ENCODE data around the gene DYNC1I1. TPM values are rescaled to one million over a fixed set of nuclear protein-coding genes. Genes with fewer than 3 reads are reported as not detected.

DYNC1I1 gene
- polyA plus RNA-seq, 1 of the 3 experiments (the other 2 are of a cell fraction): 0.05 TPM

DNA sequence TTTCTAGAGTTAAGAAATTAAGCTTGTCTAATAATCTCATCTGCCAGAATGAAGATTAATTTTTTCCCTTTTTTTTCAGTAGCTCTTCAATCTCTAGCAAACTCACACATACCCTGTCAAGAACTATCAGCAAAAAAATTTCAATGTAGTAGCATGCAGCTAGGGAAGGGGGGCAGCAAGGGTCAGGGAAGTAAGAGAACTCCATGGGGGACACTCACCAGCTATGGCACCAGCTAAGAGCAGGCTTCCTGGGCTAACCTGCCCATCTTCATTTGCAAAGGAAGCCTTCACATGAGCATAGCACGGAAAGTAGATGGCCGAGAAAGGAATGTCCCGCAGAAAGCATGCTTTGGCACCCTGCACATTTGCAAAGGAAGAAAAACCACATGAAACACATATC lies 359.2 kb downstream of the DYNC1I1 start:
- ChIA-PET POLR2A (no interaction called here), CTCF (interaction anchor here (0.6 to 2.2 kb wide), 4 partner anchors 9 to 896 kb away, joined by 3 to 10 read pairs (median 5); no protein-coding TSS in a partner anchor)
- TF ChIP-seq, protein P1, sequence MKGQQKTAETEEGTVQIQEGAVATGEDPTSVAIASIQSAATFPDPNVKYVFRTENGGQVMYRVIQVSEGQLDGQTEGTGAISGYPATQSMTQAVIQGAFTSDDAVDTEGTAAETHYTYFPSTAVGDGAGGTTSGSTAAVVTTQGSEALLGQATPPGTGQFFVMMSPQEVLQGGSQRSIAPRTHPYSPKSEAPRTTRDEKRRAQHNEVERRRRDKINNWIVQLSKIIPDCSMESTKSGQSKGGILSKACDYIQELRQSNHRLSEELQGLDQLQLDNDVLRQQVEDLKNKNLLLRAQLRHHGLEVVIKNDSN (IDR thresholded peaks at IDR 0.05; ENCODE audit: borderline replicate concordance, low read depth): no peak
- TF ChIP-seq NFIC (IDR thresholded peaks at IDR 0.05; ENCODE audit: borderline replicate concordance) (no peak), RAD21 (IDR thresholded peaks at IDR 0.05; ENCODE audit: low read length) (0 out of 2 replicates have a peak, but pooled peaks have one; percentile 8), RFX5 (IDR thresholded peaks at IDR 0.05; ENCODE audit: low read length) (no peak)
- 95% methylated on average over 3 of the region's 3 CpGs for WGBS (ENCODE audit: low lambda C conversion rate)
- H3K4me3 ChIP-seq (ENCODE audit: low read depth in 2 of 2, low read length in 1 of 2): no peak overlapping the region
- no peak overlapping the region for H3K4me2 ChIP-seq
- DNase-seq: no peak
- H4K20me1 ChIP-seq (ENCODE audit: insufficient read depth): no peaks in the 10 kb centered on the region
- H3K79me2 ChIP-seq (ENCODE audit: insufficient read depth): no peaks in the 10 kb centered on the region
- H3K36me3 ChIP-seq (replicated peaks in 1 of 2; ENCODE audit: control insufficient read depth in 1 of 2, insufficient read depth in 2 of 2, low read length in 1 of 2): peaks cover 35 to 49% of the 10 kb centered on the region in 2 experiments
- no peaks in the 10 kb centered on the region for H3K9me2 ChIP-seq
- H3F3A ChIP-seq (replicated peaks; ENCODE audit: insufficient read depth): no peaks in the 10 kb centered on the region
- H3K27ac ChIP-seq (ENCODE audit: low read depth in 2 of 2, low read length in 1 of 2): no peak overlapping the region
- H3K4me1 ChIP-seq (ENCODE audit: control insufficient read depth in 1 of 2, insufficient read depth in 2 of 2, low read depth in 1 of 2, low read length in 1 of 2): peaks cover 0 to 7% of the 10 kb centered on the region in 2 experiments; a peak in 2 of 4 replicates
- no peaks in the 10 kb centered on the region for H3K27me3 ChIP-seq (ENCODE audit: insufficient read depth)
- H3K9me3 ChIP-seq: no peaks in the 10 kb centered on the region
- H3K9ac ChIP-seq: no peak overlapping the region
- H2AFZ ChIP-seq (ENCODE audit: low read depth): no peak overlapping the region

DNA sequence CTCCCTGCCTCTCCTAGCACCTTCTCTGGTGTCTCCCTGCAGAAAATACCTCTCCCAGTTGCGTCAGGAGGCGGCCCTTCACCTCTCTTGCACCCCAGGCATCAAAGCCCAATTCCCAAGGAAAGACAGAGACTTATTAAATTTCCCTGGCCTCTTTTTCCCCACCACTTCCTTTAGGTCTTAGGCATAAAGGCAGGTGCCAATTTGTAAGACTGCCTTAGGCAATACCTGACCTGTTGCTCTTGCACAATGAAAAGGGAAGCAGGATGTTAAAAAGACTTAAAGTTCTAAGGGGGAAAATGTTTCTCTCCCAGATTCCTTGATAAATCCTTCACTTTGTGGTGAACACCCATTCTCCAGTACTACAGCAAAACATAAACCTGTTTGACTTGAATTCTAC lies 362.9 kb downstream of the DYNC1I1 start:
- Histone ChIP-seq H3K9me3 (no peaks in the 10 kb centered on the region), H3K4me3 (ENCODE audit: low read depth in 2 of 2, low read length in 1 of 2) (no peak overlapping the region), H3K4me2 (no peak overlapping the region), H3K36me3 (replicated peaks in 1 of 2; ENCODE audit: control insufficient read depth in 1 of 2, insufficient read depth in 2 of 2, low read length in 1 of 2) (peaks cover 32 to 37% of the 10 kb centered on the region in 2 experiments), H3K9me2 (no peaks in the 10 kb centered on the region), H3K9ac (no peak overlapping the region), H3K27ac (ENCODE audit: low read depth in 2 of 2, low read length in 1 of 2) (no peak overlapping the region), H4K20me1 (ENCODE audit: insufficient read depth) (no peaks in the 10 kb centered on the region), H2AFZ (ENCODE audit: low read depth) (no peak overlapping the region), H3F3A (replicated peaks; ENCODE audit: insufficient read depth) (no peaks in the 10 kb centered on the region), H3K27me3 (ENCODE audit: insufficient read depth) (no peaks in the 10 kb centered on the region), H3K79me2 (ENCODE audit: insufficient read depth) (no peaks in the 10 kb centered on the region), H3K4me1 (ENCODE audit: control insufficient read depth in 1 of 2, insufficient read depth in 2 of 2, low read depth in 1 of 2, low read length in 1 of 2) (peaks cover 0 to 7% of the 10 kb centered on the region in 2 experiments; a peak in 1 of 4 replicates)
- ChIA-PET POLR2A (no interaction called here), CTCF (no interaction called here)
- WGBS (ENCODE audit: low lambda C conversion rate): 100% methylated on average over 2 of the region's 2 CpGs
- TF ChIP-seq, protein P2, sequence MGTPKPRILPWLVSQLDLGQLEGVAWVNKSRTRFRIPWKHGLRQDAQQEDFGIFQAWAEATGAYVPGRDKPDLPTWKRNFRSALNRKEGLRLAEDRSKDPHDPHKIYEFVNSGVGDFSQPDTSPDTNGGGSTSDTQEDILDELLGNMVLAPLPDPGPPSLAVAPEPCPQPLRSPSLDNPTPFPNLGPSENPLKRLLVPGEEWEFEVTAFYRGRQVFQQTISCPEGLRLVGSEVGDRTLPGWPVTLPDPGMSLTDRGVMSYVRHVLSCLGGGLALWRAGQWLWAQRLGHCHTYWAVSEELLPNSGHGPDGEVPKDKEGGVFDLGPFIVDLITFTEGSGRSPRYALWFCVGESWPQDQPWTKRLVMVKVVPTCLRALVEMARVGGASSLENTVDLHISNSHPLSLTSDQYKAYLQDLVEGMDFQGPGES (IDR thresholded peaks at IDR 0.05; ENCODE audit: low read depth, low read length): no peak
- TF ChIP-seq TEAD4 (IDR thresholded peaks at IDR 0.05; ENCODE audit: borderline replicate concordance, insufficient read depth): no peak
- no peak for TF ChIP-seq NFIC (IDR thresholded peaks at IDR 0.05; ENCODE audit: borderline replicate concordance)
- TF ChIP-seq, protein P1 (IDR thresholded peaks at IDR 0.05; ENCODE audit: borderline replicate concordance, low read depth): no peak
- TF ChIP-seq, protein P3, sequence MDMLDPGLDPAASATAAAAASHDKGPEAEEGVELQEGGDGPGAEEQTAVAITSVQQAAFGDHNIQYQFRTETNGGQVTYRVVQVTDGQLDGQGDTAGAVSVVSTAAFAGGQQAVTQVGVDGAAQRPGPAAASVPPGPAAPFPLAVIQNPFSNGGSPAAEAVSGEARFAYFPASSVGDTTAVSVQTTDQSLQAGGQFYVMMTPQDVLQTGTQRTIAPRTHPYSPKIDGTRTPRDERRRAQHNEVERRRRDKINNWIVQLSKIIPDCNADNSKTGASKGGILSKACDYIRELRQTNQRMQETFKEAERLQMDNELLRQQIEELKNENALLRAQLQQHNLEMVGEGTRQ (IDR thresholded peaks at IDR 0.05; ENCODE audit: borderline replicate concordance, low read depth, low read length): no peak
- no peak for TF ChIP-seq GATA2 (CRISPR knock-in tag; IDR thresholded peaks at IDR 0.05)
- no peak for TF ChIP-seq FOXM1 (IDR thresholded peaks at IDR 0.05; ENCODE audit: low read depth)
- no peak for TF ChIP-seq TCF12 (IDR thresholded peaks at IDR 0.05)
- TF ChIP-seq, protein P4, sequence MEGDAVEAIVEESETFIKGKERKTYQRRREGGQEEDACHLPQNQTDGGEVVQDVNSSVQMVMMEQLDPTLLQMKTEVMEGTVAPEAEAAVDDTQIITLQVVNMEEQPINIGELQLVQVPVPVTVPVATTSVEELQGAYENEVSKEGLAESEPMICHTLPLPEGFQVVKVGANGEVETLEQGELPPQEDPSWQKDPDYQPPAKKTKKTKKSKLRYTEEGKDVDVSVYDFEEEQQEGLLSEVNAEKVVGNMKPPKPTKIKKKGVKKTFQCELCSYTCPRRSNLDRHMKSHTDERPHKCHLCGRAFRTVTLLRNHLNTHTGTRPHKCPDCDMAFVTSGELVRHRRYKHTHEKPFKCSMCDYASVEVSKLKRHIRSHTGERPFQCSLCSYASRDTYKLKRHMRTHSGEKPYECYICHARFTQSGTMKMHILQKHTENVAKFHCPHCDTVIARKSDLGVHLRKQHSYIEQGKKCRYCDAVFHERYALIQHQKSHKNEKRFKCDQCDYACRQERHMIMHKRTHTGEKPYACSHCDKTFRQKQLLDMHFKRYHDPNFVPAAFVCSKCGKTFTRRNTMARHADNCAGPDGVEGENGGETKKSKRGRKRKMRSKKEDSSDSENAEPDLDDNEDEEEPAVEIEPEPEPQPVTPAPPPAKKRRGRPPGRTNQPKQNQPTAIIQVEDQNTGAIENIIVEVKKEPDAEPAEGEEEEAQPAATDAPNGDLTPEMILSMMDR (IDR thresholded peaks at IDR 0.05): no peak
- TF ChIP-seq EZH2phosphoT487 (IDR thresholded peaks at IDR 0.05; ENCODE audit: borderline replicate concordance, low read depth): no peak
- TF ChIP-seq, protein P5, sequence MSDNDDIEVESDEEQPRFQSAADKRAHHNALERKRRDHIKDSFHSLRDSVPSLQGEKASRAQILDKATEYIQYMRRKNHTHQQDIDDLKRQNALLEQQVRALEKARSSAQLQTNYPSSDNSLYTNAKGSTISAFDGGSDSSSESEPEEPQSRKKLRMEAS (IDR thresholded peaks at IDR 0.05; ENCODE audit: low read depth): no peak
- TF ChIP-seq, protein P6, sequence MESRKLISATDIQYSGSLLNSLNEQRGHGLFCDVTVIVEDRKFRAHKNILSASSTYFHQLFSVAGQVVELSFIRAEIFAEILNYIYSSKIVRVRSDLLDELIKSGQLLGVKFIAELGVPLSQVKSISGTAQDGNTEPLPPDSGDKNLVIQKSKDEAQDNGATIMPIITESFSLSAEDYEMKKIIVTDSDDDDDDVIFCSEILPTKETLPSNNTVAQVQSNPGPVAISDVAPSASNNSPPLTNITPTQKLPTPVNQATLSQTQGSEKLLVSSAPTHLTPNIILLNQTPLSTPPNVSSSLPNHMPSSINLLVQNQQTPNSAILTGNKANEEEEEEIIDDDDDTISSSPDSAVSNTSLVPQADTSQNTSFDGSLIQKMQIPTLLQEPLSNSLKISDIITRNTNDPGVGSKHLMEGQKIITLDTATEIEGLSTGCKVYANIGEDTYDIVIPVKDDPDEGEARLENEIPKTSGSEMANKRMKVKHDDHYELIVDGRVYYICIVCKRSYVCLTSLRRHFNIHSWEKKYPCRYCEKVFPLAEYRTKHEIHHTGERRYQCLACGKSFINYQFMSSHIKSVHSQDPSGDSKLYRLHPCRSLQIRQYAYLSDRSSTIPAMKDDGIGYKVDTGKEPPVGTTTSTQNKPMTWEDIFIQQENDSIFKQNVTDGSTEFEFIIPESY (IDR thresholded peaks at IDR 0.05; ENCODE audit: borderline replicate concordance, low read depth): no peak
- DNase-seq: no peak
